Chondrocyte (in vitro differentiated cells): Measurements from ENCODE around the gene TFPT. TPM values are rescaled to one million over a fixed set of nuclear protein-coding genes. Genes with fewer than 3 reads are reported as not detected.
"Not testable (repeated sequence)": the region's sequence is repeated elsewhere in the genome, so short reads cannot be mapped to it uniquely, and the experiment has no call there.

Source experiments
- DNase-seq: peaks from one replicate; pipeline ENCODE4 v3.0.0; 2021; ENCODE audit warnings: mixed read lengths, low spot score
- H3K27ac Mint-ChIP-seq: one replicate; pipeline ENCODE4 v1.8.0; 2021; ENCODE audit warnings: mild to moderate bottlenecking, moderate library complexity, mixed read lengths; ENCODE audit not compliant: unreplicated experiment
- H3K27me3 Mint-ChIP-seq: 2 replicates; pipeline ENCODE4 v1.8.0; 2021; ENCODE audit warnings: low read depth, mixed read lengths
- H3K36me3 Mint-ChIP-seq: 2 replicates; pipeline ENCODE4 v1.8.0; 2021; ENCODE audit warnings: low read depth, mixed read lengths
- H3K4me1 Mint-ChIP-seq: 2 replicates; pipeline ENCODE4 v1.8.0; 2021; ENCODE audit warnings: low read depth, mild to moderate bottlenecking, mixed read lengths
- H3K4me3 Mint-ChIP-seq: one replicate; pipeline ENCODE4 v1.8.0; 2021; ENCODE audit warnings: mild to moderate bottlenecking, moderate library complexity, mixed read lengths; ENCODE audit not compliant: unreplicated experiment
- H3K9me3 Mint-ChIP-seq: 2 replicates; pipeline ENCODE4 v1.8.0; 2021; ENCODE audit warnings: low read depth, mixed read lengths
- total RNA-seq: library from RNA; stranded (reverse); gene quantifications from 3 replicates; pipeline ENCODE4 v1.2.1, GENCODE V29; 2021
- TF ChIP-seq, protein P1 (sequence below): fragments of 200-600 bp; sonication (generic); IDR thresholded peaks from 2 replicates; pipeline ENCODE4 v1.5.0; 2021; ENCODE audit warnings: antibody characterized with exemption, mild to moderate bottlenecking, moderate library complexity

TFPT gene
- total RNA-seq, 1 donor from 2014 or later, result 28.5 TPM

DNA sequence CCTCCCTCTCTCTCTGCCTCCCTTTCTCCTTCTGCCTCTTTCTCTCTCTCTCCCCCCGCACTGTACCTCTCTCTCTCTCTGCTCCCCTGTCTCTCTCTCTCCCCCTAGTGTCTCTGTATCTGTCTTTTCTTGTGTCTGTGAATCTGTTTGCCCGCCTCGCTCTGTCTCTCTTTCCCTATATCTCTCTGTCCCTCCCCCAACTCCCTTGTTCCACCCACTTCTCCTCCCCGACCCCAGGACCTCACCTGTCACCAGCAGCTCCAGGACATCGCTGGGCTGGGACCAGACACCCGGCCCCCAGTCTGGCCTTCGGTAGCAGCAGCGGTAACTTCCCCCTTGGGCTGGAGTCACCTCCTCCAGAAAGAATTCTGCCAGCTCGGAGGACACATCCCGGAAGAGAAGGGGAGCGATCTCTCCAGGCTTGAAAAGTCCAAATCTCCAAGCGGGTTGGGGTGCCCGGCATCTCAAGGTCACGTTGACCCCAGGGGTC is 18.8 kb downstream of the TFPT start:
- H3K4me1 Mint-ChIP-seq, result peaks cover 9% of the 10 kb centered on the region
- no peaks in the 10 kb centered on the region for H3K36me3 Mint-ChIP-seq
- H3K4me3 Mint-ChIP-seq, result peak overlapping the region; percentile 58
- TF ChIP-seq, protein P1, sequence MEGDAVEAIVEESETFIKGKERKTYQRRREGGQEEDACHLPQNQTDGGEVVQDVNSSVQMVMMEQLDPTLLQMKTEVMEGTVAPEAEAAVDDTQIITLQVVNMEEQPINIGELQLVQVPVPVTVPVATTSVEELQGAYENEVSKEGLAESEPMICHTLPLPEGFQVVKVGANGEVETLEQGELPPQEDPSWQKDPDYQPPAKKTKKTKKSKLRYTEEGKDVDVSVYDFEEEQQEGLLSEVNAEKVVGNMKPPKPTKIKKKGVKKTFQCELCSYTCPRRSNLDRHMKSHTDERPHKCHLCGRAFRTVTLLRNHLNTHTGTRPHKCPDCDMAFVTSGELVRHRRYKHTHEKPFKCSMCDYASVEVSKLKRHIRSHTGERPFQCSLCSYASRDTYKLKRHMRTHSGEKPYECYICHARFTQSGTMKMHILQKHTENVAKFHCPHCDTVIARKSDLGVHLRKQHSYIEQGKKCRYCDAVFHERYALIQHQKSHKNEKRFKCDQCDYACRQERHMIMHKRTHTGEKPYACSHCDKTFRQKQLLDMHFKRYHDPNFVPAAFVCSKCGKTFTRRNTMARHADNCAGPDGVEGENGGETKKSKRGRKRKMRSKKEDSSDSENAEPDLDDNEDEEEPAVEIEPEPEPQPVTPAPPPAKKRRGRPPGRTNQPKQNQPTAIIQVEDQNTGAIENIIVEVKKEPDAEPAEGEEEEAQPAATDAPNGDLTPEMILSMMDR, result peak; percentile 32
- peak; percentile 37 for DNase-seq
- peaks cover 5% of the 10 kb centered on the region for H3K27me3 Mint-ChIP-seq
- no peaks in the 10 kb centered on the region for H3K9me3 Mint-ChIP-seq
- H3K27ac Mint-ChIP-seq, result peak overlapping the region; percentile 1

DNA sequence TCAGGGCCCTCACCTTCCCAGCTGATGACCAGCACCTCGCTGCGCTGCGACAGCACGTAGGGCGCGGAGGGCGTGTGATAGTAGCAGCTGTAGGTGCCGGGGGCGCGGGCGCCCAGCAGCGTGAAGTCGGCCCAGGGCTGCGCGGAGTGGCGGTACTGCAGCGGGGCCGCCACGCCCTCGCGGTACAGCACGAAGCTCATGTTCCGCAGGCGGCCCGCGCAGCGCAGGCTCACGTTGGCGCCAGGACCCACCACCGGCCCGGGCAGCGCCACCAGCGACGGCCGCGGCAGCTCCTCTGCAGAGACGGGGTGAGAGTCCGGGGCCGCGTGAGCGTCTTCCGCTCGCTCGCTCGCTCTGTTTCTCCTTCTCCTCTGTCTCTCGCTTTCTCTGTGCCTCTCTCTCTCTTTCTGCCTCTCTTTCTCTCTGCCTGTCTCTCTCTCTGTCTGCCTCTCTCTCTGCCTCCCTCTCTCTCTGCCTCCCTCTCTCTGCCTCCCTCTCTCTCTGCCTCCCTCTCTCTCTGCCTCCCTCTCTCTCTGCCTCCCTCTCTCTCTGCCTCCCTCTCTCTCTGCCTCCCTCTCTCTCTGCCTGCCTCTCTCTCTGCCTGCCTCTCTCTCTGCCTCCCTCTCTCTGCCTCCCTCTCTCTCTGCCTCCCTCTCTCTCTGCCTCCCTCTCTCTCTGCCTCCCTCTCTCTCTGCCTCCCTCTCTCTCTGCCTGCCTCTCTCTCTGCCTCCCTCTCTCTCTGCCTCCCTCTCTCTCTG is 19.4 kb downstream of the TFPT start:
- DNase-seq, result peak; percentile 82
- H3K4me3 Mint-ChIP-seq, result peak overlapping the region; percentile 69
- H3K27ac Mint-ChIP-seq, H3K36me3 Mint-ChIP-seq, H3K27me3 Mint-ChIP-seq, H3K9me3 Mint-ChIP-seq, H3K4me1 Mint-ChIP-seq: not testable (repeated sequence)
- TF ChIP-seq, protein P1, result peak; percentile 34

DNA sequence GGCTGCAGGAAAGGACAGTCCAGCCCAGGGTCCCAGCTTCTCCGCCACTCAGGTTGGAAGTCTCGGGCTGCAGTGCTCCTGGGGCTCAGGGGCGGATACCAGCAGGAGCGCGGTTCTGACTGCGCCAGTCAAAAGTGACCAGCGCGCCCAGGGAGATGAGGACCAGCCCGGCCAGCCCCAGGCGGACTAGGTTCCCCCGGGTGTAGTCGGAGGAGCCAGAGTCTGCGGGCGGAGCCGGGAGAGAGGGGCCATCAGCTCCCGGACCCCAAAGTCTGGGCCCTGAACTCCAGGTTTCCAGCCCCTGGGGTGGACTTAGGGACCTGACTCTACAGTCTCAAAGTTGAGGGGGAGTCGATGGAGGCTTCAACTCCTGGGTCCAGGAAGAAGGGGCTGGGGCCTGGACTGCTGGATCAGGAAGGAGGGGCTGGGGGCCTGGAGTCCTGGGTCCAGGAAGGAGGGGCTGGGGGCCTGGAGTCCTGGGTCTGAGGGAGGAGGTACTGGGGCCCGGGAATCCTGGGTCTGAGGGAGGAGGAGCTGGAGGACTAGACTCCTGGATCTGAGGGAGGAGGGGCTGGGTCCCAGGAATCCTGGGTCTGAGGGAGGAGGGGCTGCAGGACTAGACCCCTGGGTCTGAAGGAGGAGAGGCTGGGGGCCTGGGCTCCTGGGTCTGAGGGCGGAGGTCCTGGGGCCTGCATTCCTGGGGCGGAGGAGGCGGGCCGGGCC is 20.2 kb downstream of the TFPT start:
- Mint-ChIP-seq H3K27me3 (peaks cover 5% of the 10 kb centered on the region), H3K27ac (no peak overlapping the region), H3K4me1 (peaks cover 9% of the 10 kb centered on the region), H3K4me3 (peak overlapping the region; percentile 69), H3K9me3 (no peaks in the 10 kb centered on the region), H3K36me3 (no peaks in the 10 kb centered on the region)
- peak; percentile 89 for DNase-seq
- TF ChIP-seq, protein P1, result no peak

DNA sequence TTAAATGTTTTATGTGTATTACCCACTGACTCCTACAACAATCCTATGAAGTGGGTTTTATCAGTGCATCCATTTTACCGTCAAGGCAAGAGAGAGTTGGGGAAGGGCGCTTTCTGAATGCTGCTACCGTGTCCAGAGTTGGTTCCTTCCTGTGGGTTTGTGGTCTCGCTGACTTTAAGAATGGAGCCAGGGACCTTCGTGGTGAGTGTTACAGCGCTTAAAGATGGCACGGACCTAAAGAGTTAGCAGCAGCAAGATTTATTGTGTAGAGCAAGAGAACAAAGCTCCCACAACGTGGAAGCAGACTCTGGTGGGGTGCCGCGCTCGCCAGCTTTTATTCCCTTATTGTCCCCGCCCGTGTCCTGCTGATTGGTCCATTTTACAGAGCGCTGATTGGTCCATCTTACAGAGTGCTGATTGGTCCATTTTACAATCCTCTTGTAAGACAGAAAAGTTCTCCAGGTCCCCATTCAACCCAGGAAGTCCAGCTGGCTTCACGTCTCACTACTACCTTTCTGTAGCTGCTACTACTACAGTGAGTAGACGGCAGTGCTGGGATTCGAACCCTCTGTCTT is 20.9 kb downstream of the TFPT start:
- H3K36me3 Mint-ChIP-seq, result no peaks in the 10 kb centered on the region
- peaks cover 9% of the 10 kb centered on the region for H3K4me1 Mint-ChIP-seq
- H3K4me3 Mint-ChIP-seq, result no peak overlapping the region
- H3K27ac Mint-ChIP-seq, result no peak overlapping the region
- TF ChIP-seq, protein P1, result no peak
- peaks cover 5% of the 10 kb centered on the region for H3K27me3 Mint-ChIP-seq
- peak; percentile 18 for DNase-seq
- H3K9me3 Mint-ChIP-seq, result no peaks in the 10 kb centered on the region

DNA sequence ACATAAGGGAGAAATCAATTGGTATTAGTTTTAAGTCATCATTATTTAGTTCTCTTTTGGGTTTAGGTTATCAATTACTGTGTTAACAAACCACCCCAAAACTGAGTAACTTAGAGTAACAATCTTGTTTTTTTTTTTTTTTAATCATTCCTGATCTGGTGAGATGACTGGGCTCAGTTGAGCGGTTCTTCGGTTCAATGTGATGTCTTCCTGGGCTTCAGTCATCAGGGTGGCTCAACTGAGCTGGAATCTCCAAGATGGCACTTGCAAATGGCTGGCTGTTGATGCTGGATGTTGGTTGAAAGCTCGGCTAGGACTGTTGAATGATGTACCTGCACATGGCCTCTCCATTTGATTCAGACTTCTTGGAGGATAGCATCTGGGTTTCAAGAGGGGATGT is 31.0 kb downstream of the TFPT start:
- Mint-ChIP-seq H3K27ac (no peak overlapping the region), H3K4me1 (no peaks in the 10 kb centered on the region), H3K9me3 (peaks cover 6% of the 10 kb centered on the region), H3K36me3 (no peaks in the 10 kb centered on the region), H3K27me3 (peaks cover 4% of the 10 kb centered on the region), H3K4me3 (no peak overlapping the region)
- TF ChIP-seq, protein P1, result no peak
- DNase-seq, result peak; percentile 8
